Epithelial cell of esophagus (primary cell): ENCODE measurements around the gene ZNF74.

ENCODE experiments used
- DNase-seq: peaks from one replicate; pipeline ENCODE4 v3.0.0; 2010; ENCODE audit warnings: low read depth
- H3K4me3 ChIP-seq: 2 replicates; pipeline ENCODE4 v1.5.1; 2011; ENCODE audit warnings: mild to moderate bottlenecking, low read length, control low read depth
- CTCF ChIP-seq: IDR thresholded peaks from 2 replicates; pipeline ENCODE4 v1.5.1; 2011; ENCODE audit warnings: low read depth, mild to moderate bottlenecking, low read length, control low read depth, inconsistent platforms; ENCODE audit not compliant: insufficient read depth; ENCODE audit errors: missing control alignments

Gene ZNF74

GRCh38 chr22:20441631-20442484 is 47.9 kb downstream of the ZNF74 start:
- TF ChIP-seq CTCF: no peak
- no peak for DNase-seq
- no peak overlapping the region for H3K4me3 ChIP-seq

GRCh38 chr22:20442485-20443284 is 48.7 kb downstream of the ZNF74 start:
- no peak for TF ChIP-seq CTCF
- DNase-seq: no peak
- H3K4me3 ChIP-seq: no peak overlapping the region

- no peak for TF ChIP-seq CTCF
- DNase-seq: no peak
- H3K4me3 ChIP-seq: no peak overlapping the region
Observed at GRCh38 chr22:20444325-20444724, 50.4 kb downstream of the ZNF74 start.

- no peak for DNase-seq
- no peak for TF ChIP-seq CTCF
- no peak overlapping the region for H3K4me3 ChIP-seq
Observed at GRCh38 chr22:20446383-20446970, 52.5 kb downstream of the ZNF74 start.

- no peak for TF ChIP-seq CTCF
- H3K4me3 ChIP-seq: no peak overlapping the region
- no peak for DNase-seq
Observed at GRCh38 chr22:20448630-20449029, 54.7 kb downstream of the ZNF74 start.

GRCh38 chr22:20449819-20450550 is 56.0 kb downstream of the ZNF74 start:
- no peak for DNase-seq
- no peak overlapping the region for H3K4me3 ChIP-seq
- TF ChIP-seq CTCF: no peak
